ENCODE results near the gene TMEM132D.

TMEM132D gene

DNA sequence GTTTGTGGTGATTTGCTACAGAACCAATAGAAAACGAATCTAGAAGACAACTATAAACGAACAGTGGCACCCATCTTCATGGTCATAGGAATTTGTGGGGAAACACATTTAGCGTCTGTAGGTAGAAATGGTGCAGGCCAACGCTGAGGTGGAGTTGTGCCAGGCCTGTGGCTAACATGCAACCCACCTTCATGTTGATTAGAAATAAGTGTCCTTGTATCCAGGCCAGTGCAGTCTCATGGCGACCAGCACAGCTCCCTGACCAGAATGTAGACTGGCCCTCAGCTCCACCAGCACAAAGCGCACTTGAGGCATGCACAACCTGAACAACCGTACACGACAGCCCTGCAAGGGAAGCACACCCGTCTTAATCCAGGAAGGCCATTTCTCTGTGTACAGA lies 187.0 kb downstream of the TMEM132D start:
- no peak overlapping the region for H3K4me3 Mint-ChIP-seq
- H3K4me1 Mint-ChIP-seq = no peaks in the 10 kb centered on the region
- no peak for TF ChIP-seq CTCF (IDR thresholded peaks at IDR 0.05; ENCODE audit: unreplicated experiment in 3 of 3)
- no peak overlapping the region for H3K27ac Mint-ChIP-seq
- H3K36me3 Mint-ChIP-seq (ENCODE audit: low read depth) = no peaks in the 10 kb centered on the region
- H3K9me3 Mint-ChIP-seq = no peaks in the 10 kb centered on the region
- H3K27me3 Mint-ChIP-seq (ENCODE audit: low read depth) = peaks cover 10% of the 10 kb centered on the region

- Mint-ChIP-seq H3K27me3 (ENCODE audit: low read depth) (no peaks in the 10 kb centered on the region), H3K9me3 (peaks cover 37% of the 10 kb centered on the region), H3K27ac (no peak overlapping the region), H3K4me3 (no peak overlapping the region), H3K4me1 (peaks cover 10% of the 10 kb centered on the region), H3K36me3 (ENCODE audit: low read depth) (peaks cover 9% of the 10 kb centered on the region)
- TF ChIP-seq CTCF (IDR thresholded peaks at IDR 0.05; ENCODE audit: unreplicated experiment in 3 of 3) = no peak
These were observed 197.1 kb downstream of the TMEM132D start for GRCh38 chr12:129706716-129707115.

GRCh38 chr12:129704232-129704830 lies 199.5 kb downstream of the TMEM132D start:
- no peak overlapping the region for H3K4me3 Mint-ChIP-seq
- H3K9me3 Mint-ChIP-seq = peaks cover 31% of the 10 kb centered on the region
- H3K27ac Mint-ChIP-seq = no peak overlapping the region
- H3K4me1 Mint-ChIP-seq = peaks cover 19% of the 10 kb centered on the region
- TF ChIP-seq CTCF (IDR thresholded peaks at IDR 0.05; ENCODE audit: unreplicated experiment in 3 of 3) = no peak
- H3K27me3 Mint-ChIP-seq (ENCODE audit: low read depth) = no peaks in the 10 kb centered on the region
- H3K36me3 Mint-ChIP-seq (ENCODE audit: low read depth) = peaks cover 9% of the 10 kb centered on the region

GRCh38 chr12:129701631-129702101 lies 202.2 kb downstream of the TMEM132D start:
- H3K27ac Mint-ChIP-seq = no peak overlapping the region
- H3K27me3 Mint-ChIP-seq (ENCODE audit: low read depth) = no peaks in the 10 kb centered on the region
- H3K4me3 Mint-ChIP-seq = no peak overlapping the region
- H3K9me3 Mint-ChIP-seq = peaks cover 18% of the 10 kb centered on the region
- peaks cover 23% of the 10 kb centered on the region for H3K4me1 Mint-ChIP-seq
- no peak for TF ChIP-seq CTCF (IDR thresholded peaks at IDR 0.05; ENCODE audit: unreplicated experiment in 3 of 3)
- H3K36me3 Mint-ChIP-seq (ENCODE audit: low read depth) = peaks cover 9% of the 10 kb centered on the region

GRCh38 chr12:129700036-129700435 lies 203.8 kb downstream of the TMEM132D start:
- H3K4me3 Mint-ChIP-seq = no peak overlapping the region
- no peak for TF ChIP-seq CTCF (IDR thresholded peaks at IDR 0.05; ENCODE audit: unreplicated experiment in 3 of 3)
- peaks cover 27% of the 10 kb centered on the region for H3K4me1 Mint-ChIP-seq
- peaks cover 10% of the 10 kb centered on the region for H3K9me3 Mint-ChIP-seq
- H3K27ac Mint-ChIP-seq = no peak overlapping the region
- peaks cover 4% of the 10 kb centered on the region for H3K36me3 Mint-ChIP-seq (ENCODE audit: low read depth)
- no peaks in the 10 kb centered on the region for H3K27me3 Mint-ChIP-seq (ENCODE audit: low read depth)

- Mint-ChIP-seq H3K27ac (no peak overlapping the region), H3K27me3 (ENCODE audit: low read depth) (no peaks in the 10 kb centered on the region), H3K9me3 (peaks cover 2% of the 10 kb centered on the region), H3K4me1 (peaks cover 18% of the 10 kb centered on the region), H3K4me3 (no peak overlapping the region), H3K36me3 (ENCODE audit: low read depth) (no peaks in the 10 kb centered on the region)
- no peak for TF ChIP-seq CTCF (IDR thresholded peaks at IDR 0.05; ENCODE audit: unreplicated experiment in 3 of 3)
These were observed 206.9 kb downstream of the TMEM132D start for GRCh38 chr12:129696926-129697325.

Data from nephron (organoid).